ENCODE measurements around the gene DAAM2. TPM values are rescaled to one million over a fixed set of nuclear protein-coding genes. Genes with fewer than 3 reads are reported as not detected.
A peak's percentile ranks its signal among the peaks of the same experiment; 100 is the strongest.

The DAAM2 gene
- total and polyA plus RNA-seq, 2 of the 8 experiments (the other 6 are each of a cell fraction or from before 2014, with no cell fraction given) = 1.5 to 2.9 TPM

GRCh38 chr6:39897698-39898097 lies 105.5 kb downstream of the DAAM2 start:
- Histone ChIP-seq H2AFZ (ENCODE audit: low read length) (no peak overlapping the region), H3K9me3 (ENCODE audit: insufficient read depth in 2 of 2, low read depth in 1 of 2, low read length in 1 of 2) (no peaks in the 10 kb centered on the region), H4K20me1 (replicated peaks in 1 of 2; ENCODE audit: control insufficient read depth in 1 of 2, insufficient read depth in 2 of 2, low read length in 2 of 2) (no peaks in the 10 kb centered on the region), H3K18ac (ENCODE audit: extremely low read depth, low read length) (no peak overlapping the region), H3K4me1 (replicated peaks in 1 of 4; ENCODE audit: control insufficient read depth in 3 of 4, insufficient read depth in 4 of 4, low read length in 3 of 4) (peaks cover 0 to 12% (median 7%) of the 10 kb centered on the region in 4 experiments; a peak in 3 of 7 replicates), H2BK120ac (replicated peaks; ENCODE audit: low read depth, low read length) (no peak overlapping the region), H3K27me3 (replicated peaks in 1 of 4; ENCODE audit: control insufficient read depth in 3 of 4, extremely low read depth in 1 of 4, insufficient read depth in 3 of 4, low read length in 3 of 4) (0 out of 7 replicates have a peak, but pooled peaks cover 0 to 2% (median 0%) of the 10 kb centered on the region in 4 experiments), H2BK5ac (ENCODE audit: low read depth, low read length) (no peak overlapping the region), H3K23me2 (ENCODE audit: low read depth, low read length) (no peaks in the 10 kb centered on the region), H4K5ac (ENCODE audit: insufficient read length, low read depth, low read length) (no peak overlapping the region), H4K8ac (ENCODE audit: extremely low read depth, insufficient read depth, low read length) (no peak overlapping the region), H3K23ac (ENCODE audit: insufficient read length) (no peak overlapping the region), H3K4ac (replicated peaks; ENCODE audit: insufficient read length, low read depth, low read length) (no peak overlapping the region), H2BK15ac (ENCODE audit: low read length) (no peak overlapping the region), H3K79me1 (ENCODE audit: low read depth, low read length) (no peaks in the 10 kb centered on the region), H3K4me3 (ENCODE audit: extremely low read depth in 1 of 4, insufficient read depth in 2 of 4, low read depth in 3 of 4, low read length in 4 of 4) (no peak overlapping the region), H3K36me3 (ENCODE audit: control insufficient read depth in 2 of 4, insufficient read depth in 4 of 4, low read length in 3 of 4) (no peaks in the 10 kb centered on the region), H2BK12ac (ENCODE audit: low read depth, low read length) (peak overlapping the region; percentile 55; the same call in 1 of the 2 replicates), H3K27ac (ENCODE audit: low read depth, low read length) (no peak overlapping the region), H2AK5ac (ENCODE audit: low read depth, low read length) (no peak overlapping the region), H3K9ac (replicated peaks in 1 of 4; ENCODE audit: extremely low read depth in 1 of 4, low read depth in 3 of 4, low read length in 3 of 4) (no peak overlapping the region), H3K14ac (ENCODE audit: insufficient read length) (no peak overlapping the region), H4K91ac (replicated peaks; ENCODE audit: insufficient read length, low read length) (no peak overlapping the region), H3K4me2 (ENCODE audit: insufficient read depth in 1 of 2, low read depth in 2 of 2, low read length in 2 of 2) (no peak overlapping the region), H3K79me2 (ENCODE audit: control insufficient read depth in 1 of 2, insufficient read depth in 2 of 2, low read length in 2 of 2) (no peaks in the 10 kb centered on the region), H3K56ac (replicated peaks; ENCODE audit: insufficient read length, low read depth, low read length) (no peak overlapping the region), H2BK20ac (ENCODE audit: low read length) (peak overlapping the region; percentile 34; the same call in 1 of the 2 replicates)
- FAIRE-seq (peak; percentile 79), DNase-seq (ENCODE audit: low read depth in 1 of 2, low spot score in 2 of 2) (no peak)
- 81% methylated on average over 3 of the region's 3 CpGs; no CpG with 5 or more reads in 1 of the 2 experiments for WGBS, 2 experiments (ENCODE audit: extremely low coverage in 1 of 2, insufficient coverage in 1 of 2, insufficient read length in 1 of 2, insufficient replicate concordance in 2 of 2, low coverage in 1 of 2, low lambda C conversion rate in 2 of 2, missing lambda C conversion rate in 1 of 2)
- CTCF ChIA-PET (ENCODE audit: partially characterized antibody) = interaction anchor here (0.6 to 12.0 kb wide), 3 partner anchors 20 to 535 kb away, joined by 3 to 135 read pairs (median 8); no protein-coding TSS in a partner anchor
- POLR2A ChIA-PET (ENCODE audit: partially characterized antibody) = interaction anchor here (0.6 kb wide), 1 partner anchor 536 kb away, joined by 3 read pairs; no protein-coding TSS in a partner anchor
- TF ChIP-seq ZNF274 (IDR thresholded peaks at IDR 0.05; ENCODE audit: borderline replicate concordance, extremely low read depth, low read length) (no peak), BRCA1 (IDR thresholded peaks at IDR 0.05; ENCODE audit: low read depth, low read length) (no peak), TCF12 (IDR thresholded peaks at IDR 0.05; ENCODE audit: low read depth, low read length) (no peak), E2F6 (IDR thresholded peaks at IDR 0.05) (no peak), SIX5 (IDR thresholded peaks at IDR 0.05; ENCODE audit: low read depth, low read length) (no peak), SP1 (IDR thresholded peaks at IDR 0.05; ENCODE audit: low read depth, low read length) (no peak), SAP30 (IDR thresholded peaks at IDR 0.05; ENCODE audit: insufficient read depth, insufficient replicate concordance, low read length) (no peak), TEAD4 (IDR thresholded peaks at IDR 0.05; ENCODE audit: low read depth, low read length) (no peak), RNF2 (IDR thresholded peaks at IDR 0.05; ENCODE audit: borderline replicate concordance, low read depth, low read length, missing control alignments, poor library complexity, severe bottlenecking) (no peak), KDM4A (IDR thresholded peaks at IDR 0.05; ENCODE audit: low read depth, low read length, severe bottlenecking) (no peak), CHD2 (IDR thresholded peaks at IDR 0.05; ENCODE audit: low read length) (no peak), TBP (IDR thresholded peaks at IDR 0.05; ENCODE audit: low read depth, low read length) (no peak), NRF1 (IDR thresholded peaks at IDR 0.05; ENCODE audit: low read depth, low read length) (no peak)
